ENCODE results near the gene UNC13C.

- no peak for TF ChIP-seq CTCF (IDR thresholded peaks at IDR 0.05; ENCODE audit: low read depth, low read length, poor library complexity, severe bottlenecking)
- TF ChIP-seq EZH2phosphoT487 (IDR thresholded peaks at IDR 0.05; ENCODE audit: borderline replicate concordance, low read length), result no peak
Measured at GRCh38 chr15:54482251-54482650, 504.0 kb downstream of the UNC13C start.
